Chondrocyte (in vitro differentiated cells): ENCODE data around the gene USP43. TPM values are rescaled to one million over a fixed set of nuclear protein-coding genes. Genes with fewer than 3 reads are reported as not detected.

Experiments
- DNase-seq: peaks from one replicate; pipeline ENCODE4 v3.0.0; 2021; ENCODE audit warnings: mixed read lengths, low spot score
- H3K27ac Mint-ChIP-seq: one replicate; pipeline ENCODE4 v1.8.0; 2021; ENCODE audit warnings: mild to moderate bottlenecking, moderate library complexity, mixed read lengths; ENCODE audit not compliant: unreplicated experiment
- H3K27me3 Mint-ChIP-seq: 2 replicates; pipeline ENCODE4 v1.8.0; 2021; ENCODE audit warnings: low read depth, mixed read lengths
- H3K36me3 Mint-ChIP-seq: 2 replicates; pipeline ENCODE4 v1.8.0; 2021; ENCODE audit warnings: low read depth, mixed read lengths
- H3K4me1 Mint-ChIP-seq: 2 replicates; pipeline ENCODE4 v1.8.0; 2021; ENCODE audit warnings: low read depth, mild to moderate bottlenecking, mixed read lengths
- H3K4me3 Mint-ChIP-seq: one replicate; pipeline ENCODE4 v1.8.0; 2021; ENCODE audit warnings: mild to moderate bottlenecking, moderate library complexity, mixed read lengths; ENCODE audit not compliant: unreplicated experiment
- H3K9me3 Mint-ChIP-seq: 2 replicates; pipeline ENCODE4 v1.8.0; 2021; ENCODE audit warnings: low read depth, mixed read lengths
- total RNA-seq: library from RNA; stranded (reverse); gene quantifications from 3 replicates; pipeline ENCODE4 v1.2.1, GENCODE V29; 2021
- TF ChIP-seq, protein P1 (sequence below): fragments of 200-600 bp; sonication (generic); IDR thresholded peaks from 2 replicates; pipeline ENCODE4 v1.5.0; 2021; ENCODE audit warnings: antibody characterized with exemption, mild to moderate bottlenecking, moderate library complexity

The USP43 gene
- total RNA-seq, 1 donor from 2014 or later: 2.7 TPM

- no peak overlapping the region for H3K4me3 Mint-ChIP-seq
- TF ChIP-seq, protein P1, sequence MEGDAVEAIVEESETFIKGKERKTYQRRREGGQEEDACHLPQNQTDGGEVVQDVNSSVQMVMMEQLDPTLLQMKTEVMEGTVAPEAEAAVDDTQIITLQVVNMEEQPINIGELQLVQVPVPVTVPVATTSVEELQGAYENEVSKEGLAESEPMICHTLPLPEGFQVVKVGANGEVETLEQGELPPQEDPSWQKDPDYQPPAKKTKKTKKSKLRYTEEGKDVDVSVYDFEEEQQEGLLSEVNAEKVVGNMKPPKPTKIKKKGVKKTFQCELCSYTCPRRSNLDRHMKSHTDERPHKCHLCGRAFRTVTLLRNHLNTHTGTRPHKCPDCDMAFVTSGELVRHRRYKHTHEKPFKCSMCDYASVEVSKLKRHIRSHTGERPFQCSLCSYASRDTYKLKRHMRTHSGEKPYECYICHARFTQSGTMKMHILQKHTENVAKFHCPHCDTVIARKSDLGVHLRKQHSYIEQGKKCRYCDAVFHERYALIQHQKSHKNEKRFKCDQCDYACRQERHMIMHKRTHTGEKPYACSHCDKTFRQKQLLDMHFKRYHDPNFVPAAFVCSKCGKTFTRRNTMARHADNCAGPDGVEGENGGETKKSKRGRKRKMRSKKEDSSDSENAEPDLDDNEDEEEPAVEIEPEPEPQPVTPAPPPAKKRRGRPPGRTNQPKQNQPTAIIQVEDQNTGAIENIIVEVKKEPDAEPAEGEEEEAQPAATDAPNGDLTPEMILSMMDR: no peak
- H3K27ac Mint-ChIP-seq: no peak overlapping the region
- peaks cover 3% of the 10 kb centered on the region for H3K36me3 Mint-ChIP-seq
- H3K9me3 Mint-ChIP-seq: no peaks in the 10 kb centered on the region
- no peaks in the 10 kb centered on the region for H3K4me1 Mint-ChIP-seq
- H3K27me3 Mint-ChIP-seq: no peaks in the 10 kb centered on the region
- no peak for DNase-seq
Measured at GRCh38 chr17:9707948-9708347, 62.6 kb downstream of the USP43 start.

- TF ChIP-seq, protein P1: no peak
- Mint-ChIP-seq H3K4me3 (no peak overlapping the region), H3K36me3 (peaks cover 7% of the 10 kb centered on the region), H3K4me1 (no peaks in the 10 kb centered on the region), H3K27ac (no peak overlapping the region), H3K9me3 (no peaks in the 10 kb centered on the region), H3K27me3 (no peaks in the 10 kb centered on the region)
- DNase-seq: no peak
Measured at GRCh38 chr17:9714801-9715200, 69.5 kb downstream of the USP43 start.

GRCh38 chr17:9715503-9716016 is 70.2 kb downstream of the USP43 start:
- Mint-ChIP-seq H3K27me3 (no peaks in the 10 kb centered on the region), H3K9me3 (no peaks in the 10 kb centered on the region), H3K27ac (no peak overlapping the region), H3K4me1 (no peaks in the 10 kb centered on the region), H3K36me3 (peaks cover 7% of the 10 kb centered on the region), H3K4me3 (no peak overlapping the region)
- TF ChIP-seq, protein P1: no peak
- no peak for DNase-seq

GRCh38 chr17:9725575-9725974 is 80.3 kb downstream of the USP43 start:
- H3K4me1 Mint-ChIP-seq: peaks cover 16% of the 10 kb centered on the region
- no peaks in the 10 kb centered on the region for H3K9me3 Mint-ChIP-seq
- no peaks in the 10 kb centered on the region for H3K27me3 Mint-ChIP-seq
- TF ChIP-seq, protein P1: peak; percentile 72
- H3K27ac Mint-ChIP-seq: no peak overlapping the region
- H3K4me3 Mint-ChIP-seq: no peak overlapping the region
- H3K36me3 Mint-ChIP-seq: no peaks in the 10 kb centered on the region
- DNase-seq: no peak

DNA sequence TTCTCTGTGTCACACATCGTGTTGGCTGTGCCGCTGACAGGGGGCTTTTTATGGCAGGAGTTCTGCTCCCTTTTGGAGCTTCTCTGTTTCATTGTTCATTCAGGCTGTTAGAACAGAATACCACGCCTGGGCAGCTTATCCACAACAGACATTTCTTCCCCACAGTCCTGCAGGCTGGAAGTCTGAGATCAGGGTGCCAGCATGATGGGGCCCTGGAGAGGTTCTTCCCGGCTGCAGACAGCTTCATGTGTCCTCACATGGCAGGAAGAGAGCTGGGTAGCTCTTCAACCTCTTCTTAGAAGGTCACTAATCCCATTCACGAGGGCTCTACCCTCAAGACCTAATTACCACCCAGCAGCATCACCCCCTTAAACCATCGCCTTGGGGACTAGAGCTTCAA is 81.0 kb downstream of the USP43 start:
- no peak overlapping the region for H3K27ac Mint-ChIP-seq
- TF ChIP-seq, protein P1: no peak
- H3K9me3 Mint-ChIP-seq: no peaks in the 10 kb centered on the region
- H3K27me3 Mint-ChIP-seq: no peaks in the 10 kb centered on the region
- H3K4me1 Mint-ChIP-seq: peaks cover 18% of the 10 kb centered on the region
- H3K36me3 Mint-ChIP-seq: no peaks in the 10 kb centered on the region
- DNase-seq: no peak
- no peak overlapping the region for H3K4me3 Mint-ChIP-seq
